HUES64 (cell line): ENCODE data around the gene TNKS2.
"Not testable (repeated sequence)": the region's sequence is repeated elsewhere in the genome, so short reads cannot be mapped to it uniquely, and the experiment has no call there.

Experiments
- H3K27ac ChIP-seq: 2 replicates; pipeline ENCODE4 v1.7.0; 2013; ENCODE audit warnings: low read depth, low read length, inconsistent platforms
- H3K27me3 ChIP-seq: 2 replicates; pipeline ENCODE4 v1.6.1; 2013; ENCODE audit warnings: mild to moderate bottlenecking, low read length; ENCODE audit not compliant: insufficient read depth
- H3K36me3 ChIP-seq: 2 replicates; pipeline ENCODE4 v1.6.1; 2013; ENCODE audit warnings: mild to moderate bottlenecking, low read length; ENCODE audit not compliant: insufficient read depth
- H3K4me1 ChIP-seq: 2 replicates; pipeline ENCODE4 v1.6.1; 2013; ENCODE audit warnings: mild to moderate bottlenecking, low read length, moderate library complexity; ENCODE audit not compliant: insufficient read depth
- H3K4me3 ChIP-seq: 2 replicates; pipeline ENCODE4 v1.5.1; 2013; ENCODE audit warnings: mild to moderate bottlenecking, low read length, moderate library complexity
- H3K9ac ChIP-seq: 2 replicates; pipeline ENCODE4 v1.6.1; 2013; ENCODE audit warnings: mild to moderate bottlenecking, low read depth, low read length
- H3K9me3 ChIP-seq: 2 replicates; pipeline ENCODE4 v1.6.1; 2013; ENCODE audit warnings: low read depth, low read length; ENCODE audit not compliant: insufficient read depth
- WGBS: fragments of 150-250, 120-280 bp; methylation state at CpG from one replicate; pipeline ENCODE4 v1.1.7; 2013; ENCODE audit warnings: missing lambda C conversion rate; 5-methylcytosine and 5-hydroxymethylcytosine counted together

Gene TNKS2

DNA sequence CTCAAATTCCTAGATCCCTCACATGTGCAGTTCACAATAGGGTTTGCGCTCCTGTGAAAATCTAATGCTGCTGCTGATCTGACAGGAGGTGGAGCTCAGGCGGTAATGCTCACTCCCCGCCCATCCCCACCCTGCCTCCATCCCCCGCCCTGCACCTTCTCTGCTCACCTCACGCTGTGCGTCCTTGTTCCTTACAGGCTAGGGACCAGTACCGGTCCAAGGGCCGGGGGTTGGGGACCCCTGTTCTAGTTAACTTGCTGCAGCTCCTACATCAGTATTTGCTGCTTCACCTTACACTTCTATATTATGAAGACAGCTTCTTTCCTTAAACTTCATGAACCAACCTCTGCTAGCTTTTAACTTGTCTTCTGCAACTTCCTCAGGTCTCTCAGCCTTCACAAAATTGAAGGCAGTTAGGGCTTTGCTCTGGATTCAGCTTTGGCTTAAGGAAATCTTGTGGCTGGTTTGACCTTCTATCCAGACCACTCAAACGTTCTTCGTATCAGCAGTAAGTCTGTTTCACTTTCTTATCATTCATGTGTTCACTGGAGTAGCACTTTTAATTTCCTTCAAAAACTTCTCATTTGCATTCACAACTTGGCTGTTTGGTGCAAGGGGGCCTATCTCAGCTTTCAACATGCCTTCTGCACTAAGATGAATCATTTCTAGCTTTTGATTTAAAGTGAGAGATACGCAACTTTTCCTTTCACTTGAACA, 1.7 kb upstream of the TNKS2 start:
- WGBS: 32% methylated on average over 11 of the region's 11 CpGs
- no peaks in the 10 kb centered on the region for H3K36me3 ChIP-seq
- no peaks in the 10 kb centered on the region for H3K27me3 ChIP-seq
- H3K4me3 ChIP-seq: peak overlapping the region; percentile 92
- peaks cover 33% of the 10 kb centered on the region for H3K4me1 ChIP-seq
- H3K27ac ChIP-seq: peak overlapping the region; percentile 19; the same call in 1 of the 2 replicates
- H3K9ac ChIP-seq: no peak overlapping the region
- H3K9me3 ChIP-seq: no peaks in the 10 kb centered on the region

DNA sequence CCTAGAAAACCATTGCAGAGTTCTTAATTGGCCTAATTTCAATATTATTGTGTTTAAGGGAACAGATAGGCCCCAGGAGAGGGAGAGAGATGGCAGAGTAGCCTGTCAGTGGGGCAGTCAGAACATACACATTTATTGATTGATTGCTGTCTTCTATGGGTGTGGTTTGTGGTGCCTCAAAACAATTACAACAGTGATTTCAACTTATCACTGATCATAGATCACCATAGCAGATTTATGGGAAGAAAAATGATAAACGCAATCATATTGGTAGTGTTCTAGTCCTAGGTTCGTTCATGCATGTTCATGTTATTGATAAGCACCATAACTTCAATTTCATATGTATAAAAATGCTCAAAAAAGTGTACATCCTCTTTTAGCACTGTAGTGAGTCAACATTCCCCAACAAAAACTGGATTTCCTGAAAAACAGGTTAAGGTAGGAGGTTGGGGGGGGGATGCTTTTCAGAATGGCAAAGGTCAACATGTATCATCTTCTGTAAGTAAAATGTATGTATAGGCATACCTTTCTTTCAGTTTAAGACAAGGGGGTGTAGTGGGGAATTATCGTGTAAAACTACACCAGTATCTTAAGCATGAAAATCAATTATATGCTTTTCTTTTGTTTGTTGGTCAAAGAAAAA, 1.1 kb upstream of the TNKS2 start:
- H3K27ac ChIP-seq: peak overlapping the region; percentile 95
- H3K9ac ChIP-seq: peak overlapping the region; percentile 98; the same call in 1 of the 2 replicates

DNA sequence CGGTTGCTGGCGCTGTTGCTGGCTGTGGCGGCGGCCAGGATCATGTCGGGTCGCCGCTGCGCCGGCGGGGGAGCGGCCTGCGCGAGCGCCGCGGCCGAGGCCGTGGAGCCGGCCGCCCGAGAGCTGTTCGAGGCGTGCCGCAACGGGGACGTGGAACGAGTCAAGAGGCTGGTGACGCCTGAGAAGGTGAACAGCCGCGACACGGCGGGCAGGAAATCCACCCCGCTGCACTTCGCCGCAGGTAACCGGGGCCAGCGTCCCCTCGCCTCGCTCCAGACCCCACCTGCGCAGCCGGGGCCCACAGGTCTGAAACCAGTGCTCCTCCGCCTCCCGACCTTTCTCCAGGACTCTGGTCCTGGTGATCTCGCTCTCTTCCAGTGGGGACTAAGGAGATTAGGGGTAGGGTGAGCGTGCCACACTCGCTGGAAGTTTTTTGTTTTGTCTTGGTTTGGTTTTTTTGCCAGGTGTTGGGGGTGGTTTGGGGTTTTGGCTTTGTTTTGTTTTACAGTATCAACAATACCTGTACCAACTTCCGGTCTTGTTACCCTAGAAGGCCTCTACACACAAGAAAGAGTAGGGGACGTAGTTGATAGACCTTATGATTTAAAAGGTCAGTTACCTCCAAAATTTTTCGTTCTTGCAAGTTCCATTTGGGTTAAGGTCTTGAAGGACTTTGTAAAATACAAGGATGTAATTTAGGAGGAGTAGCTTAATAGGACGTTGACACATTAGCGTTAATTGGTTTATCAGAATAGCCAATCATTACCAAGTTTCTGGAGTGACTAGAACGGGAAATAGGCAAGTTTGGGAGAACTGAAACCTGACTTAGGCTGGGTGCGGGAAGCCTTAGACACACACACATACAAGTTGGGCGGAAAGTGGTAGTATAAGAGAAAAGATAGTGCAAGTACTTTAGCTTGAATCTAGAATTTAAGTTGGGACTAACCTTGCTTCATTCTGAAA, 704 bp downstream of the TNKS2 start:
- peaks cover 15% of the 10 kb centered on the region for H3K36me3 ChIP-seq
- no peaks in the 10 kb centered on the region for H3K27me3 ChIP-seq
- H3K4me3 ChIP-seq: peak overlapping the region; percentile 92
- peaks cover 33% of the 10 kb centered on the region for H3K4me1 ChIP-seq
- H3K9ac ChIP-seq: peak overlapping the region; percentile 98
- H3K9me3 ChIP-seq: no peaks in the 10 kb centered on the region
- H3K27ac ChIP-seq: peak overlapping the region; percentile 95
- 1% methylated on average over 54 of the region's 54 CpGs for WGBS

More for the DNA sequence above, 1.1 kb upstream of the TNKS2 start:
- Histone ChIP-seq H3K36me3 (peaks cover 3% of the 10 kb centered on the region; the same call in 1 of the 2 replicates), H3K4me1 (peaks cover 33% of the 10 kb centered on the region), H3K9me3 (no peaks in the 10 kb centered on the region), H3K4me3 (peak overlapping the region; percentile 92), H3K27me3 (no peaks in the 10 kb centered on the region)
- WGBS: 83% methylated on average over 1 of the region's 3 CpGs

DNA sequence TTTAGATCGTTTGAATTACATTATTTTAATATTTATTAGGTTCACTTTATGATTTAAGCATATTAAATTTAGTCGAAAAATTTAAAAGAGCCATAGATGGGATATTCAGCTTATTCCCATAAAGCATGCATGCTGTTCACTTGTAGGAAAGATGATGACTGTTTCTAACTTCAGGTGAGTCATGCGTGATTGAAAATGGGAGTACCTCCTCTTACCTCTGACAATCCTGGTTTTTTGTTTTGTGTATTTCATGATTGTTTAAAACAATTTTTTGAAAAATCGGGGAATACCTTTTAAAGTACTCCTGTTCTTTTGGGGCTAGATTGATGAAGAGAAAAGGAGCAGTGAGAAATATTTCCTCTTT, 1.4 kb downstream of the TNKS2 start:
- H3K36me3 ChIP-seq: peaks cover 21% of the 10 kb centered on the region
- WGBS: 22% methylated on average over 3 of the region's 4 CpGs
- H3K27me3 ChIP-seq: no peaks in the 10 kb centered on the region
- H3K4me3 ChIP-seq: peak overlapping the region; percentile 92
- H3K4me1 ChIP-seq: peaks cover 33% of the 10 kb centered on the region
- H3K27ac ChIP-seq: no peak overlapping the region
- H3K9ac ChIP-seq: peak overlapping the region; percentile 98
- no peaks in the 10 kb centered on the region for H3K9me3 ChIP-seq

DNA sequence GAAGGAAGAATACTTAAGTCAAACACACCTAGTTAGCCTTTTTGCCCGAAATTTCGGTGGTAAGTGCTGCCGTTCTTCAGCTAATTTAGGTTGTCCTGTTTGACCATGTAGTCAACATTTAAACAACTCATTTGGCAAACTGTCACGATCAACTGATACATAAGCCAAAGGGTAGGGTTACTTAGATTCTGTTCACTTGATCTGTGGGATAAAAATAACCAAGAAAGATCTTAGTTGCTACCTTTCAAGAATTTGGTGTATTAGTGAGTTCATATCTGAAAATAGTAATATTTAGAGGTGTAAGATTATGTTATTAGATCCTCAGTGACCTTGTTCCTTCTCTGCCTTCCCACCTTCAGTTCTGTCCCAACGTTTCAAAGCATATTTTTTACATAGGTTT, 2.0 kb downstream of the TNKS2 start:
- H3K9me3 ChIP-seq: no peaks in the 10 kb centered on the region
- no peak overlapping the region for H3K27ac ChIP-seq
- 64% methylated on average over 4 of the region's 5 CpGs for WGBS
- peaks cover 33% of the 10 kb centered on the region for H3K4me1 ChIP-seq
- no peaks in the 10 kb centered on the region for H3K27me3 ChIP-seq
- H3K9ac ChIP-seq: peak overlapping the region; percentile 98; the same call in 1 of the 2 replicates
- peak overlapping the region; percentile 92 for H3K4me3 ChIP-seq
- H3K36me3 ChIP-seq: peaks cover 25% of the 10 kb centered on the region

DNA sequence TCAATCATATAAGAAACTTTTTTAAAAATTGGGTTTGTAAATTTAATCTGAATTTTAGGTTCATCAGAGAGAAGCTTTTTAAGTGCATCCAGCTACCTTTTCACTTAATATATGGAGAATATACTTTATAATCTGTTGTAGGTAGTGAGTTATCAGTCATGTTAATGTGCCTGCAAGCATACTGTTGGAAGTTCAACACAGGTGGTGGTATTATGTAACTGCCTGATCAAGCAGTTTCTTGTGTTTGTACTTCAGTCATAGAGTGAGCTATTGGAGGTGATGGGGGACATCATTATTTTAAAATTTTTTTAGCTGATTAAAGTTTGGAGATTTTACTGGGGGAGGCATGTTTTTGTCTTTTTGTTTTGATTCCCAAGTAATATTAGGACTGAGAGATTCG, 2.5 kb downstream of the TNKS2 start:
- H3K9ac ChIP-seq: no peak overlapping the region
- no peak overlapping the region for H3K27ac ChIP-seq
- WGBS: 100% methylated on average over 1 of the region's 1 CpG
- H3K36me3 ChIP-seq: peaks cover 31% of the 10 kb centered on the region
- H3K27me3 ChIP-seq: no peaks in the 10 kb centered on the region
- peak overlapping the region; percentile 92; the same call in 1 of the 2 replicates for H3K4me3 ChIP-seq
- no peaks in the 10 kb centered on the region for H3K9me3 ChIP-seq
- peaks cover 32% of the 10 kb centered on the region for H3K4me1 ChIP-seq

DNA sequence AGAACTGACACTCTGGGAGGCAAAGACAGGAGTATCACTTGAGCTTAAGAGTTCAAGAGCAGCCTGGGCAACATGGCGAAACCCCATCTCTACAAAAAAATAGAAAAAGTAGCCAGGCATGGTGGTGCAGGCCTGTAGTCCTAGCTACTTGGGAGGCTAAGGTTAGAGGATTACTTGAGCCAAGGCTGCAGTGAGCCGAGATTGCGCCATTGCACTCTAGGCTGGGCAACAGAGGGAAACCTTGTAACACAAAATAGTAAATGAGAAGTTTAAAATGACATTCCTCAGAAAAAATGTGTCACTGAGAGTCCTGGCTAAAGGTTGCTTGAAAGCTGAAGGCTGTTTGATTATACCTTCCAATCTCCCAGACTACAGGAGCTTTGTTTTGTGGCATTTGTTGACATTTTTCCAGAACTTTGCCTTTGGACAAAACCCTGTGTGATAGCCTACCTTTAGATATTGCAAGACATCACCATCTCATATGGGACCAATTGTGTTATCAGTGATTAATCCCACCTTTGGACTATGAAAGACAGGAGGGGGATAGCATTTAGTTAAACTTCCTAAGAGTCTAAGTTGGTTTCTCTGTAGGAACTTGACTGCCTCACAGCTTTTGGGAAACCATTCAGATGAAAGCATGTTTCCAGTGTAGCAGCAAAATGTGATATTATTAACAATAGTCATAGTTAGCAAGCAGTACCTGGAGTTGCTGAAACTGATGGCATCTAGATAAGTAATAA, 5.3 kb downstream of the TNKS2 start:
- H3K27ac ChIP-seq: no peak overlapping the region
- no peak overlapping the region for H3K4me3 ChIP-seq
- WGBS: 95% methylated on average over 3 of the region's 3 CpGs
- H3K9ac ChIP-seq: no peak overlapping the region
- H3K9me3 ChIP-seq: no peaks in the 10 kb centered on the region
- peaks cover 37% of the 10 kb centered on the region for H3K36me3 ChIP-seq
- H3K27me3 ChIP-seq: no peaks in the 10 kb centered on the region
- peaks cover 11% of the 10 kb centered on the region; the same call in 1 of the 2 replicates for H3K4me1 ChIP-seq

DNA sequence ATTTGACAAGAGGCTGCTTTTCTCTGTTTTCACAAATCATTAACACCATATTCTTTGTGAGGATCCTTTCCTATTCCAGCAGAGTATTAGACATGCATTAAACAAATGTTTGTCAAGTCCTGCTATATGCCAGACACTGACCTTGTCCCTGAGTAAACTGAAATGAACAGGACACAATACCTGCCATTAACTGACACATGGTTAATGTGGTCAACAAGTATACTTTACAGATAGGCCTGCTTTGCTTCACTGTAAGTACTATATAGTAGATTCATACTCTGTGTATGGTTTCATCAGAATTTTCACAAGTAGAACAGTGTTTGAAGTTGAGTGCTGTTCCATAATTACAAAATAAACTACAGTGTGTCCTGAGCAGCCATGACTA, 5.9 kb downstream of the TNKS2 start:
- no peaks in the 10 kb centered on the region for H3K27me3 ChIP-seq
- no peaks in the 10 kb centered on the region for H3K9me3 ChIP-seq
- H3K27ac ChIP-seq: no peak overlapping the region
- H3K36me3 ChIP-seq: peaks cover 43% of the 10 kb centered on the region
- H3K4me1 ChIP-seq: peaks cover 11% of the 10 kb centered on the region; the same call in 1 of the 2 replicates
- no peak overlapping the region for H3K9ac ChIP-seq
- no peak overlapping the region for H3K4me3 ChIP-seq

DNA sequence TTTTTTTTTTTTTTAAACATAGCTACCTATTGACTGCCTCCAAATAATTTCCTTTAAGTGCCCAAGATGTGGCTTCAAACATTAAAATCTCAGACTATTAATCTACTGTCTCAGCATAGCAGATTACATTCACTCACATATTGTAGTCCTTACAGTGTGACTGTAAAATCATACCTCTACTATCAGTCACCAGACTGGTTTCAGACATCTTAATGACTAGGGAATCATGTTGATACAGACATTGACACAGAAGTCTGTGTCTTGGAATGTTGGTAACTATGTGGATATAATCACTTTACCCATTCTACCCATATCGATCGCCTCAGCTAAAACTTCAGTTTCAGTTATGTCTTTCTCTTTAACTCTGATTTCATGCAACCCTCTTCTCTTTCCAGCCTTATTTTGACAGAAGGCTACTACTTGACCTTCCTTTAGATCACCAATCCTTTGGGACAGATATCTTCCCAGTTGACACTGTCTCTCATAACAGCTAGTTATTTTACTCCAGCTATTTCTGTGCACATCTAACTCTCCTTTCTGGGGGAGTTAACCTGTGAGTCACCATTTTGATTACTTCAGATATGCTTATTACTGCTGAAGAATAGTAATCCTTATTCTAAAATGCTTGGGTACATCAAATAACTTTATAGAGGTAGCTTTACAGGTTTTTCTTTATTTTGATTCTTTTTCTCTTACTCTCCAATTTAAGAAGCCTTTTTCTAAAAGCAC, 7.0 kb downstream of the TNKS2 start:
- 92% methylated on average over 2 of the region's 2 CpGs for WGBS
- Histone ChIP-seq H3K27me3 (no peaks in the 10 kb centered on the region), H3K4me3 (no peak overlapping the region), H3K9me3 (no peaks in the 10 kb centered on the region), H3K4me1 (peaks cover 5% of the 10 kb centered on the region; the same call in 1 of the 2 replicates), H3K36me3 (peaks cover 43% of the 10 kb centered on the region), H3K9ac (no peak overlapping the region), H3K27ac (no peak overlapping the region)

DNA sequence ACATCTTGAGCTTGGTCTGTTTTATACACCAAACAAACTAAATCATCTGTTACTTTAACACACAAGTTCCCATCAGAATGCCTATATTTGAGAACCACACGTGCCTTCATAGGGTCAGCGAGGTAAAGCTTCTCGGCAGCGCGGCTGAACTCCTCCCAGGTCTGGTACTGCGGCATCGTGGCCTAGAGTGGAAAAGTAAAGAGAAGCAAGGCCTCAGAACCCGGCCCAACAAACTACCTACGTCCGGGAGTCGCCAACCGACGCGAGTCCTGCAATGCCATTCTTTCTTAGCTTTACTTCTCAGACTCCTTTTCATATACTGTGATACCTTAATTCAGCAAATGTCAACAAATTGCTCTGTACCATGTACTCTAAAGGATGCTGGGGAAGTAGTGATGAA, 9.0 kb downstream of the TNKS2 start:
- not testable (repeated sequence) for H3K27ac ChIP-seq, H3K9ac ChIP-seq, H3K4me1 ChIP-seq, H3K9me3 ChIP-seq, H3K27me3 ChIP-seq, H3K4me3 ChIP-seq
- H3K36me3 ChIP-seq: peaks cover 48% of the 10 kb centered on the region
- WGBS: 99% methylated on average over 14 of the region's 14 CpGs
